Loucy (cell line): ENCODE data around the gene RPL22.

Experiments
- H2AFZ ChIP-seq: fragments of 200-600 bp; sonication (generic); 2 replicates; pipeline ENCODE4 v1.6.0; 2016; ENCODE audit warnings: antibody characterized with exemption, mild to moderate bottlenecking, low read length, moderate library complexity
- H3F3A ChIP-seq: fragments of 200-600 bp; 2 replicates; pipeline ENCODE4 v1.6.0; 2016; ENCODE audit warnings: antibody characterized with exemption, low read depth, mild to moderate bottlenecking
- H3K27me3 ChIP-seq: fragments of 200-600 bp; sonication (generic); 2 replicates; pipeline ENCODE4 v1.6.1; 2014; ENCODE audit warnings: low read length, mild to moderate bottlenecking; ENCODE audit not compliant: insufficient read depth, poor library complexity, severe bottlenecking
- H3K36me3 ChIP-seq: fragments of 200-600 bp; sonication (generic); 2 replicates; pipeline ENCODE4 v1.6.1; 2016; ENCODE audit warnings: low read length; ENCODE audit not compliant: insufficient read depth
- H3K4me1 ChIP-seq: fragments of 200-600 bp; sonication (generic); 2 replicates; pipeline ENCODE4 v1.5.1; 2014; ENCODE audit warnings: low read length, mild to moderate bottlenecking; ENCODE audit not compliant: insufficient read depth, poor library complexity, severe bottlenecking
- H3K4me2 ChIP-seq: fragments of 200-600 bp; sonication (generic); 2 replicates; pipeline ENCODE4 v1.6.0; 2014; ENCODE audit warnings: antibody characterized with exemption, low read length, low read depth, mild to moderate bottlenecking; ENCODE audit not compliant: poor library complexity, severe bottlenecking
- H3K4me3 ChIP-seq: fragments of 200-600 bp; sonication (generic); 2 replicates; pipeline ENCODE4 v1.5.1; 2014; ENCODE audit warnings: low read length, mild to moderate bottlenecking, mixed read lengths; ENCODE audit not compliant: poor library complexity, severe bottlenecking
- H3K79me2 ChIP-seq: fragments of 200-600 bp; sonication (generic); 2 replicates; pipeline ENCODE4 v1.6.1; 2014; ENCODE audit warnings: low read length; ENCODE audit not compliant: insufficient read depth
- H3K9ac ChIP-seq: fragments of 200-600 bp; sonication (generic); 2 replicates; pipeline ENCODE4 v1.6.0; 2014; ENCODE audit warnings: mild to moderate bottlenecking, low read depth, low read length, moderate library complexity; ENCODE audit not compliant: poor library complexity, severe bottlenecking
- H3K9me2 ChIP-seq: fragments of 200-600 bp; sonication (generic); replicated peaks from 2 replicates; pipeline ENCODE4 v1.6.1; 2016; ENCODE audit warnings: low read depth, low read length, mixed read lengths
- H3K9me3 ChIP-seq: fragments of 200-600 bp; sonication (generic); 2 replicates; pipeline ENCODE4 v1.6.1; 2014; ENCODE audit warnings: mild to moderate bottlenecking, antibody characterized with exemption, low read length, low read depth; ENCODE audit not compliant: insufficient read depth
- H4K20me1 ChIP-seq: fragments of 200-600 bp; sonication (generic); 2 replicates; pipeline ENCODE4 v1.6.0; 2014; ENCODE audit warnings: antibody characterized with exemption, low read length, mild to moderate bottlenecking; ENCODE audit not compliant: insufficient read depth, poor library complexity, severe bottlenecking
- CTCF ChIP-seq: fragments of 200-600 bp; sonication (generic); conservative IDR thresholded peaks from 2 replicates; pipeline ENCODE4 v1.5.1; 2014; ENCODE audit warnings: mild to moderate bottlenecking, antibody characterized with exemption, low read length
- EZH2phosphoT487 ChIP-seq: fragments of 200-600 bp; IDR thresholded peaks from 2 replicates; pipeline ENCODE4 v1.6.1; 2018; ENCODE audit warnings: antibody characterized with exemption, mild to moderate bottlenecking, moderate library complexity, borderline replicate concordance

The RPL22 gene

GRCh38 chr1:6149597-6149996 lies 49.8 kb downstream of the RPL22 start:
- no peaks in the 10 kb centered on the region for H3K27me3 ChIP-seq
- H3F3A ChIP-seq = 0 out of 2 replicates have a peak, but pooled peaks cover under 1% of the 10 kb centered on the region
- no peaks in the 10 kb centered on the region for H3K9me3 ChIP-seq
- H3K9me2 ChIP-seq = no peaks in the 10 kb centered on the region
- peaks cover 20% of the 10 kb centered on the region for H3K4me1 ChIP-seq
- H3K4me3 ChIP-seq = no peak overlapping the region
- H4K20me1 ChIP-seq = no peaks in the 10 kb centered on the region
- TF ChIP-seq EZH2phosphoT487 = no peak
- no peak for TF ChIP-seq CTCF
- H3K36me3 ChIP-seq = no peaks in the 10 kb centered on the region
- no peak overlapping the region for H3K4me2 ChIP-seq
- H3K79me2 ChIP-seq = peaks cover 8% of the 10 kb centered on the region; the same call in 1 of the 2 replicates
- no peak overlapping the region for H2AFZ ChIP-seq
- no peak overlapping the region for H3K9ac ChIP-seq

- Histone ChIP-seq H3K4me1 (peaks cover 11% of the 10 kb centered on the region), H3F3A (no peaks in the 10 kb centered on the region), H3K9ac (no peak overlapping the region), H3K4me2 (no peak overlapping the region), H4K20me1 (no peaks in the 10 kb centered on the region), H3K4me3 (no peak overlapping the region), H3K36me3 (no peaks in the 10 kb centered on the region), H3K27me3 (no peaks in the 10 kb centered on the region), H3K9me2 (no peaks in the 10 kb centered on the region), H3K9me3 (no peaks in the 10 kb centered on the region), H2AFZ (no peak overlapping the region), H3K79me2 (peaks cover 8% of the 10 kb centered on the region; the same call in 1 of the 2 replicates)
- TF ChIP-seq CTCF (no peak), EZH2phosphoT487 (no peak)
Measured at GRCh38 chr1:6148497-6149241, 50.7 kb downstream of the RPL22 start.

- Histone ChIP-seq H4K20me1 (no peaks in the 10 kb centered on the region), H2AFZ (no peak overlapping the region), H3K9me2 (no peaks in the 10 kb centered on the region), H3K27me3 (no peaks in the 10 kb centered on the region), H3F3A (no peaks in the 10 kb centered on the region), H3K36me3 (no peaks in the 10 kb centered on the region), H3K4me1 (no peaks in the 10 kb centered on the region), H3K9ac (no peak overlapping the region), H3K4me3 (no peak overlapping the region), H3K4me2 (no peak overlapping the region), H3K79me2 (no peaks in the 10 kb centered on the region), H3K9me3 (no peaks in the 10 kb centered on the region)
- TF ChIP-seq CTCF (no peak), EZH2phosphoT487 (no peak)
Measured at GRCh38 chr1:6145864-6146410, 53.5 kb downstream of the RPL22 start.
